ENCODE measurements around the gene IGFBP7.
A peak's percentile ranks its signal among the peaks of the same experiment; 100 is the strongest.

IGFBP7 gene

DNA sequence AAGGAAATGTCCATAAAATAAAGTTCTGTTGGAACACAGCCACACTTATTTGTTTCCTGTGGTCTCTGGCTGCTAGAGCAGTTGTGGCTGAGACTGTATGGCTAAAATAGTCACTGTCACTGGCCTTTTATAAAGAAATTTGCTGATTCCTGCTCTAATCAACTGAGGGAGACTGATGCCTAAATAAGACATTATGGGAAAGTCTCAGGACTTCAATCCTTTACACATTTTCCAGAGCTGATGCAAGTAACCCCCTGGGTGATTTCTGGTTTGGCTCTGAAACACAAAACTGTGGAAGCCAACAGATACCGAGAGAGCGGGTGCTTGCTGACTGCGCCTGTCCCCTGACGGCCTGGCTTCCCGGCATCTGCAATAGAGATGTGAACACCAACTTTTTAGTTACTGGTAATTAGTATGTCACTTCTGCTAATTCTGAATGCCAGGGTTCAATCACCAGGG is 67.4 kb downstream of the IGFBP7 start:
- TF ChIP-seq, protein P1, sequence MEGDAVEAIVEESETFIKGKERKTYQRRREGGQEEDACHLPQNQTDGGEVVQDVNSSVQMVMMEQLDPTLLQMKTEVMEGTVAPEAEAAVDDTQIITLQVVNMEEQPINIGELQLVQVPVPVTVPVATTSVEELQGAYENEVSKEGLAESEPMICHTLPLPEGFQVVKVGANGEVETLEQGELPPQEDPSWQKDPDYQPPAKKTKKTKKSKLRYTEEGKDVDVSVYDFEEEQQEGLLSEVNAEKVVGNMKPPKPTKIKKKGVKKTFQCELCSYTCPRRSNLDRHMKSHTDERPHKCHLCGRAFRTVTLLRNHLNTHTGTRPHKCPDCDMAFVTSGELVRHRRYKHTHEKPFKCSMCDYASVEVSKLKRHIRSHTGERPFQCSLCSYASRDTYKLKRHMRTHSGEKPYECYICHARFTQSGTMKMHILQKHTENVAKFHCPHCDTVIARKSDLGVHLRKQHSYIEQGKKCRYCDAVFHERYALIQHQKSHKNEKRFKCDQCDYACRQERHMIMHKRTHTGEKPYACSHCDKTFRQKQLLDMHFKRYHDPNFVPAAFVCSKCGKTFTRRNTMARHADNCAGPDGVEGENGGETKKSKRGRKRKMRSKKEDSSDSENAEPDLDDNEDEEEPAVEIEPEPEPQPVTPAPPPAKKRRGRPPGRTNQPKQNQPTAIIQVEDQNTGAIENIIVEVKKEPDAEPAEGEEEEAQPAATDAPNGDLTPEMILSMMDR (IDR thresholded peaks at IDR 0.05; ENCODE audit: borderline replicate concordance, control extremely low read depth, extremely low read depth, insufficient read depth, missing control alignments): no peak
- in situ Hi-C loops (cut with MboI; ENCODE audit: low sequenced_read_pairs, unreplicated experiment): no loop called here
- DNase-seq (ENCODE audit: low spot score): no peak

DNA sequence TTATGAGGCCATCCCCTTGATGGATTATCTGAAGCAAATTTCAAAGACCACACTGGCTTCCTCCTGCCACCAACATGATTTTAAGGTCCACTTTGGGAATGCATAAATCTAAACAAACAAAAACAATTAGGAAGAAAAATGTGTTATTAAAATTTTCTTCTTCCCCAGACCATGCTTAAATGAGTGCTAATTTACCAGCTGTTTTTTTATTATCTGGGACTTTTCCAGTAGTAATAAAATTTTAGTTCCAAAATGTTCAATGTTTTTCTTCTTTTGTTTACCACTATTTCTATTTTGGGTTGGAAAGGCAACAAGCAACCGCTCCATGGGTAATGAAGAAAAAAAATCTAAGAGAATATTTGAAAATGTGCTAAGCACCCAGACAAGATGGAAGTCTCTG is 69.2 kb downstream of the IGFBP7 start:
- in situ Hi-C loops (cut with MboI; ENCODE audit: low sequenced_read_pairs, unreplicated experiment): no loop called here
- no peak for DNase-seq (ENCODE audit: low spot score)
- TF ChIP-seq, protein P1 (IDR thresholded peaks at IDR 0.05; ENCODE audit: borderline replicate concordance, control extremely low read depth, extremely low read depth, insufficient read depth, missing control alignments): no peak

DNA sequence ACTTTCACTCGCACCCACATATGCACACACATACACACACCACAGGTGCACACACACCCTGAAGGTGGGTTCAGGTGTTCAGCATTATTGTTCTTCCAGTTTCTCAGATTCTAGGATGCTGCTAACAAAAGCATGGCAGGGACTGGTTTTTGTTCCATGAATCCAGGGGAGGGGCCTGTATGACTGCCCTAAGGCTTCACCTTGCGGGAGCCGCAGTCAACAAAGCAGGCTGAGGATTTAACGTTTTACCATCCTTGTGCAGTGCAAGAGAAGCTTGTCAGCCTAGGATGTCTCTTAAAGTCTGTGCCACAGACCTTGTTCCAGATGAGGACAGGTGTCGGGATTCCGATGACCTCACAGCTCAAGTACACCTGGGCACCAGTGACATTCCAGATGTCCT is 69.7 kb downstream of the IGFBP7 start:
- in situ Hi-C loops (cut with MboI; ENCODE audit: low sequenced_read_pairs, unreplicated experiment): no loop called here
- TF ChIP-seq, protein P1 (IDR thresholded peaks at IDR 0.05; ENCODE audit: borderline replicate concordance, control extremely low read depth, extremely low read depth, insufficient read depth, missing control alignments): no peak

DNA sequence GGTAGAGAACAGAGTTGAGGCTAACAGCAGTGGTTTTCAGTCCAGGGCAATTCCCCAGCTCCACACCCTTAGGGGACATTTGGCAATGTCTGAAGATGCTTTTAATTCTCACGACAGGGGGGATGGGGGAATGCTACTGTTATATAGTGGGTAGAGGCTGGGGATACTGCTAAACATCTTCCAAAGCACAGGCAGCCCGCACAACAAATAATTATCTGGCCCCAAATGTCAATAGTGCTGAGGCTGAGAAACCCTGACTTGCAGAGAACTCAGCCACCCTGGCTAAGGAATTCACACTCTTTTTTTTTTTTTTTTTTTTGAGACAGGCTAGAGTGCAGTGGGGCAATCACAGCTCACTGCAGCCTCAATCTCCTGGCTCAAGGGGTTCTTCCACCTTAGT is 70.8 kb downstream of the IGFBP7 start:
- in situ Hi-C loops (cut with MboI; ENCODE audit: low sequenced_read_pairs, unreplicated experiment): no loop called here
- no peak for DNase-seq (ENCODE audit: low spot score)
- TF ChIP-seq, protein P1 (IDR thresholded peaks at IDR 0.05; ENCODE audit: borderline replicate concordance, control extremely low read depth, extremely low read depth, insufficient read depth, missing control alignments): no peak

More for the DNA sequence above, 69.7 kb downstream of the IGFBP7 start:
- DNase-seq (ENCODE audit: low spot score): no peak

DNA sequence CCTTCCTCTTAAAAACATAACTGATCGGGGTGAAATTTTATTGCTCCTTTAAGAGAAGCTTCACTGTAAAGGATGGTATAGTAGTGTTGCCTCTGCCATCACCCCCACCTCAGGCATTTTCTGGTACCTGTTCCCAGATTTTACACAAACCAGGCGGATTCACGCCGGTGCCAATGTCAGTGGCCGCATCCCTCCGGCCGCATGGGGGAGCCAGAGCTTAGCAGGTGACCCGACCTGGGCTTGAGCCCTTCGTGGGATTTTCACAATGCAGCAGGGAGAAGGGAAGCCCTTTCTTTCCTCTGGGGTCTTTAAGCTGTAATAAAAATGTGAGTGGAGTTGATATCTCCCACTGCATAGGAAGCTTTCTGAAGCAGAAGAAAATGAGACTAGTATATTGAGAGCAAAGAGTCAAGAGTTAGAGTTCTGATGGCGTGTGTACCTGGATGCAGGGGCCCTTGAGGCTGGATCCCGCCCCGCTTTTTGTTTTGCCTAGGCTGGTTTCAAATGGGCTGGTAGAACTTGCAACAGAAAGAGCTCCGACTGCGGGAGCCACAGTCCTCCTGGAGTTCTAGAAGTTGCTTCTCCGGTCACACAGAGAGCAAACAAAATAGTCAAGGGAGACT is 72.1 kb downstream of the IGFBP7 start:
- TF ChIP-seq, protein P1 (IDR thresholded peaks at IDR 0.05; ENCODE audit: borderline replicate concordance, control extremely low read depth, extremely low read depth, insufficient read depth, missing control alignments): peak; percentile 67
- in situ Hi-C loops (cut with MboI; ENCODE audit: low sequenced_read_pairs, unreplicated experiment): no loop called here
- peak; percentile 45 for DNase-seq (ENCODE audit: low spot score)

DNA sequence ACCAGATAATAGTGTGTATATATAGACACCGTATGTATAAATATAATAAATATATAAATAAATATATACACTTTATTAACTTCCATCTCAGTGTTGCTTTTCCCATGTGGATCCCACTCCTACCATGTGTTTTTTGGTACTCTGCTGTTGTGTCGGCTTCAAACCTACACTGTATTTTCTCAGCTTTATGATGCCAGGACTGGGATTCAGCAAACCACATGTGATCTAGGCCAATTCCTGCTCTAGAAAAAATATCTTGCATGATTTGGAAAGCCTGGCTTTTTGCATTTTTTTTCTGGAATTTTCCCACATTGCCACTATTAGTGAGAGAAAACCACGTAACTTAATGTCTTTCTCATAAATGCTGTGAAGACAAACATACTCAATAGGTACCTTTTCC is 75.7 kb downstream of the IGFBP7 start:
- in situ Hi-C loops (cut with MboI; ENCODE audit: low sequenced_read_pairs, unreplicated experiment): no loop called here
- TF ChIP-seq, protein P1 (IDR thresholded peaks at IDR 0.05; ENCODE audit: borderline replicate concordance, control extremely low read depth, extremely low read depth, insufficient read depth, missing control alignments): no peak
- DNase-seq (ENCODE audit: low spot score): no peak

Data from GM13976 (cell line).